SK-N-SH (cell line): Measurements from ENCODE around the gene KDM4C. TPM values are rescaled to one million over a fixed set of nuclear protein-coding genes. Genes with fewer than 3 reads are reported as not detected.

ENCODE experiments used
- CTCF ChIA-PET: fragments of 300-600, 350-600 bp; formaldehyde crosslinking; extraction: SDS; loops from one replicate; lab custom pipeline; 2021; lab: Yijun Ruan, JAX
- POLR2A ChIA-PET: fragments of 350-600 bp; sonication (Branson Sonifier 250); formaldehyde crosslinking; extraction: SDS; loops from one replicate; lab custom pipeline; 2020; ENCODE audit warnings: antibody characterized with exemption, inconsistent platforms; lab: Yijun Ruan, JAX
- DNase-seq: peaks from one replicate; pipeline ENCODE4 v3.0.0; 2012
- H2AFZ ChIP-seq: fragments of 200-600 bp; sonication (generic); 2 replicates; pipeline ENCODE4 v1.8.1; 2016; ENCODE audit warnings: antibody characterized with exemption, mild to moderate bottlenecking, low read depth
- H3F3A ChIP-seq: fragments of 200-600 bp; sonication (generic); replicated peaks from 2 replicates; pipeline ENCODE3; 2016; ENCODE audit warnings: antibody characterized with exemption, mild to moderate bottlenecking; ENCODE audit not compliant: insufficient read depth
- H3K27ac ChIP-seq, 2 experiments: fragments of 200-500 bp in 1 of 2; fragments of 200-600 bp in 1 of 2; sonication (Bioruptor generic) in 1 of 2; sonication (generic), shearing (Covaris generic) in 1 of 2; 2 replicates each; pipeline versions ENCODE4 v1.5.1 to v1.6.1; 2014 to 2016; ENCODE audit warnings: low read depth in 2 of 2, inconsistent platforms in 1 of 2, low read length in 1 of 2, mild to moderate bottlenecking in 1 of 2, mixed read lengths in 1 of 2
- H3K27me3 ChIP-seq: fragments of 200-600 bp; sonication (generic), shearing (Covaris generic); 2 replicates; pipeline ENCODE4 v1.6.1; 2016; ENCODE audit warnings: mixed run types; ENCODE audit not compliant: insufficient read depth
- H3K36me3 ChIP-seq, 2 experiments: fragments of 200-500 bp in 1 of 2; fragments of 200-600 bp in 1 of 2; sonication (Bioruptor generic) in 1 of 2; sonication (generic) in 1 of 2; replicated peaks in 1 of 2; 2 replicates each; pipeline versions ENCODE3 to v1.5.1; 2014 to 2016; ENCODE audit warnings: low read length in 1 of 2, mild to moderate bottlenecking in 1 of 2; ENCODE audit not compliant: insufficient read depth in 2 of 2, control insufficient read depth in 1 of 2
- H3K4me1 ChIP-seq, 2 experiments: fragments of 200-500 bp in 1 of 2; fragments of 200-600 bp in 1 of 2; sonication (Bioruptor generic) in 1 of 2; sonication (generic), shearing (Covaris generic) in 1 of 2; 2 replicates each; pipeline versions ENCODE4 v1.5.1 to v1.6.1; 2014 to 2016; ENCODE audit warnings: low read depth in 1 of 2, low read length in 1 of 2, mixed run types in 1 of 2; ENCODE audit not compliant: insufficient read depth in 2 of 2, control insufficient read depth in 1 of 2
- H3K4me2 ChIP-seq: fragments of 200-600 bp; sonication (generic), shearing (Covaris generic); 2 replicates; pipeline ENCODE4 v1.6.1; 2017; ENCODE audit warnings: mixed run types
- H3K4me3 ChIP-seq, 2 experiments: fragments of 200-500 bp in 1 of 2; fragments of 200-600 bp in 1 of 2; sonication (Bioruptor generic) in 1 of 2; sonication (generic), shearing (Covaris generic) in 1 of 2; 2 replicates each; pipeline versions ENCODE4 v1.5.1 to v1.8.1; 2014 to 2016; ENCODE audit warnings: low read depth in 2 of 2, inconsistent platforms in 1 of 2, low read length in 1 of 2, mild to moderate bottlenecking in 1 of 2, mixed read lengths in 1 of 2, moderate library complexity in 1 of 2
- H3K79me2 ChIP-seq: fragments of 200-600 bp; sonication (generic); 2 replicates; pipeline ENCODE4 v1.8.1; 2017; ENCODE audit warnings: mild to moderate bottlenecking; ENCODE audit not compliant: insufficient read depth
- H3K9ac ChIP-seq: fragments of 200-600 bp; sonication (generic); 2 replicates; pipeline ENCODE4 v1.6.1; 2017; ENCODE audit warnings: mixed run types
- H3K9me2 ChIP-seq: fragments of 200-600 bp; sonication (generic); 2 replicates; pipeline ENCODE4 v1.6.1; 2017; ENCODE audit warnings: mixed run types
- H3K9me3 ChIP-seq: fragments of 200-600 bp; sonication (generic); 2 replicates; pipeline ENCODE4 v1.6.1; 2017; ENCODE audit warnings: mixed run types, mild to moderate bottlenecking, moderate library complexity
- H4K20me1 ChIP-seq: fragments of 200-600 bp; sonication (generic); 2 replicates; pipeline ENCODE4 v1.6.1; 2017; ENCODE audit warnings: mild to moderate bottlenecking, mixed run types; ENCODE audit not compliant: insufficient read depth
- EZH2phosphoT487 ChIP-seq: fragments of 200-600 bp; sonication (generic); IDR thresholded peaks from 2 replicates; pipeline ENCODE4 v1.6.1; 2017; ENCODE audit warnings: low read depth, mixed run types, mild to moderate bottlenecking, antibody characterized with exemption, moderate library complexity, borderline replicate concordance
- JUND ChIP-seq: IDR thresholded peaks from 2 replicates; pipeline ENCODE4 v1.4.0; 2012
- MAX ChIP-seq: IDR thresholded peaks from 2 replicates; pipeline ENCODE4 v1.4.0; 2012; ENCODE audit warnings: low read depth
- MEF2A ChIP-seq: IDR thresholded peaks from 2 replicates; pipeline ENCODE4 v1.4.0; 2012; ENCODE audit warnings: low read depth, borderline replicate concordance
- MXI1 ChIP-seq: IDR thresholded peaks from 2 replicates; pipeline ENCODE4 v1.6.1; 2012; ENCODE audit warnings: mild to moderate bottlenecking, low read depth, low read length, improper control_type of control experiment
- NFIC ChIP-seq: IDR thresholded peaks from 2 replicates; pipeline ENCODE4 v1.4.0; 2012; ENCODE audit warnings: borderline replicate concordance
- RAD21 ChIP-seq: IDR thresholded peaks from 2 replicates; pipeline ENCODE4 v1.6.1; 2012; ENCODE audit warnings: mild to moderate bottlenecking, low read length
- RCOR1 ChIP-seq: fragments of 150-350 bp; IDR thresholded peaks from 2 replicates; pipeline ENCODE4 v1.6.1; 2017; ENCODE audit warnings: antibody characterized with exemption, low read length
- REST ChIP-seq: IDR thresholded peaks from 2 replicates; pipeline ENCODE4 v1.6.1; 2012; ENCODE audit warnings: mild to moderate bottlenecking, low read depth, low read length, moderate library complexity
- RXRA ChIP-seq: IDR thresholded peaks from 2 replicates; pipeline ENCODE4 v1.4.0; 2012; ENCODE audit warnings: low read depth, mild to moderate bottlenecking, borderline replicate concordance
- SMC3 ChIP-seq: IDR thresholded peaks from 2 replicates; pipeline ENCODE4 v1.6.1; 2012; ENCODE audit warnings: low read depth, low read length, improper control_type of control experiment
- TAF1 ChIP-seq: IDR thresholded peaks from 2 replicates; pipeline ENCODE4 v1.6.1; 2012; ENCODE audit warnings: low read depth, mild to moderate bottlenecking, low read length, moderate library complexity, borderline replicate concordance
- USF2 ChIP-seq: fragments of 150-350 bp; IDR thresholded peaks from 2 replicates; pipeline ENCODE4 v1.6.1; 2017; ENCODE audit warnings: antibody characterized with exemption, low read length, low read depth, borderline replicate concordance
- ZBTB33 ChIP-seq: IDR thresholded peaks from 2 replicates; pipeline ENCODE4 v1.4.0; 2012; ENCODE audit warnings: low read depth, borderline replicate concordance
- WGBS: methylation state at CpG from one replicate; pipeline ENCODE4 v1.1.6; 2017; ENCODE audit warnings: low lambda C conversion rate; 5-methylcytosine and 5-hydroxymethylcytosine counted together
- polyA plus RNA-seq, 3 experiments: library from polyadenylated mRNA; depleted of rRNA; stranded (reverse); fragments of >200 nt; gene quantifications; 2 replicates each; pipeline ENCODE4 v1.2.3, GENCODE V29; 2012

Gene KDM4C
- polyA plus RNA-seq, 1 of the 3 experiments (the other 2 are of a cell fraction): 9.4 TPM

GRCh38 chr9:6937209-6937608 lies 179.4 kb downstream of the KDM4C start:
- Histone ChIP-seq H3K4me3 (no peak overlapping the region), H3K79me2 (no peaks in the 10 kb centered on the region), H3K27ac (no peak overlapping the region), H3K36me3 (no peaks in the 10 kb centered on the region), H3K4me1 (peaks cover 4 to 7% of the 10 kb centered on the region in 2 experiments; a peak in 3 of 4 replicates), H4K20me1 (no peaks in the 10 kb centered on the region), H3K27me3 (no peaks in the 10 kb centered on the region), H3K9me2 (no peaks in the 10 kb centered on the region), H3K9ac (no peak overlapping the region), H2AFZ (no peak overlapping the region), H3K4me2 (no peak overlapping the region), H3F3A (peaks cover 8% of the 10 kb centered on the region), H3K9me3 (no peaks in the 10 kb centered on the region)
- DNase-seq: no peak
- WGBS: 87% methylated on average over 2 of the region's 2 CpGs
- POLR2A ChIA-PET: no interaction called here
- no peak for TF ChIP-seq JUND
- TF ChIP-seq ZBTB33: no peak
- TF ChIP-seq MXI1: no peak
- TF ChIP-seq RXRA: no peak
- no peak for TF ChIP-seq NFIC
- no peak for TF ChIP-seq TAF1
- TF ChIP-seq SMC3: no peak
- TF ChIP-seq MEF2A: no peak
- no peak for TF ChIP-seq USF2
- no peak for TF ChIP-seq RCOR1
- TF ChIP-seq MAX: no peak
- TF ChIP-seq REST: no peak
- TF ChIP-seq EZH2phosphoT487: no peak
- no peak for TF ChIP-seq RAD21
- CTCF ChIA-PET: interaction anchor here (0.6 kb wide), 1 partner anchor 12 kb away, joined by 3 read pairs; no protein-coding TSS in a partner anchor
